Activated CD8-positive, alpha-beta memory T cell treated with anti-CD3 and anti-CD28 coated beads, Interleukin-2, amount 50 U/mL, for 24 hours (primary cell): ENCODE results near the gene GRM4.

ENCODE experiments used
- DNase-seq: peaks from one replicate; pipeline ENCODE4 v3.0.0-alpha.2; 2020; ENCODE audit errors: extremely low read depth

The GRM4 gene

DNA sequence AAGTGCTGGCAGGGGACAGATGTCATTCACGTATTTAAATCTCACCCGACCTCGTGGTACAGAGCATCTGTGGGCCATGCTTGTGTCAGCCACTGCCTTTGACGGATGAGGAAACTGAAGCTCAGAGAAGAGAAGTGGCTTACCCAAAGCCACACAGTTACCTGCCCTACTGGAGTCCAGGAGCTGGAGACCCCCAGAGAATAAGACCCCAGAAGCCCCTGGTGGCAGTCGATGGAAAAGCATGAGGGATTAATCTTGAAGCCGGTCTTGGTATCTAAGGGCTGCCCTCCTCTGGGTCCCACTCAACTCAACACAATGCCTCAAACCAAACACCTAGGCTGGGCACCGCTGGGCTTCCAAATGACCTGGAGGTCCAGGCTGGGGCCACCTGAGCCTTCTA is 83.1 kb downstream of the GRM4 start:
- no peak for DNase-seq

DNA sequence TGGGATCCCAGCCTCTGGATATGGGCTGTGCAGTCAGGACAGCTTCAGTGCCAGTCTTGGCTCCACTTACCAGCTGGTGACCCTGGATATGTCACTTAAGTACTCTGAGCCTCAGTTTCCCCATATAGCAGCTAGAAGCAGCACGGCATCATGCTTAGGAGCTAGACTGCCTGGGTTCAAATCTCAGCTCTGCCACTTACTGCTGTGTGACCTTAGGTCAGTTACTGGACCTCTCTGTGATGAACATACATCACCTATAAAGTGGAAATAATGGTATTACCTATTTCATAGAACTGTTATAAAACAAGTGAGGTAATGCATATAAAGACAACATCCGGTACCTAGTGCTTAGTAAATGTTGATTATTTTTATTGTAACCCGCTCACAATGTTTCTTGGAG is 83.7 kb downstream of the GRM4 start:
- DNase-seq: no peak

DNA sequence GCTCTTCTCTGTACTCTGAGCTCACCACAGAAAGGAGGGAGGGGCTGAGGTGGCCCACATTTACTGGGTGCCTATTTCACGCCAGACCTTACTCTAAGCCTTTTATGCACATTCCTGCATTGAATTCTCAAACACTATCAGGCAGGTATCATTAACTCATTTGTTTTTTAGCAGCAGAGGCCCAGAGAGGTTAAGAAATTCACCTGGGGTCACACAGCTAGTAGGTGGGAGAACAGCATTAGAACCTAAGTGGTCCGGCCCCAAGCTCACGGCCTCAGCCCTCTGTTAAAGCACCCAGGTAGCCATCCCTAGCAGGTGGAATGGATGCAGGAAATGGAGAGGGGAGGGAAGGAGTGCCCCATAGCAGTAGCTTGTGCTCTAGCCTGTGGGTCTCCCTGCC is 84.5 kb downstream of the GRM4 start:
- no peak for DNase-seq

DNA sequence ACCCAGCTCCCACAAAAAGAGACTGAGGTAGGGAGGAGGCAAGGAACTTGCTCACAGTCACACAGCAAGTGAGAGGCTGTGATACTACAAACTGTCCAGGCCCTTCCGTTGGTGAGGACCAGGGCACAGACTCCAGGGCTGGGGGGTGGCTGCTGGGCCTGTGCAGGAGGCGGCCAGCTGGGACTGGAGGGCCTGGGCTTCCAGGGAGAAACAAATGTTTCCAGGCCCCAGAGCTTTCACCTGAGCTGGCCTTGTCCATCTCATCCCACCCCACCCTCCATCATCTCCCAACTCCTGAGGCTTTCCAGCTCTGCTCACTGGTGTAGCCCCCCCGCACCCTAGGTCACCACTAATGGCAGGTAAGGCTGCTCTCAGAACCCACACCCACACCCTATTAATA is 86.0 kb downstream of the GRM4 start:
- no peak for DNase-seq

DNA sequence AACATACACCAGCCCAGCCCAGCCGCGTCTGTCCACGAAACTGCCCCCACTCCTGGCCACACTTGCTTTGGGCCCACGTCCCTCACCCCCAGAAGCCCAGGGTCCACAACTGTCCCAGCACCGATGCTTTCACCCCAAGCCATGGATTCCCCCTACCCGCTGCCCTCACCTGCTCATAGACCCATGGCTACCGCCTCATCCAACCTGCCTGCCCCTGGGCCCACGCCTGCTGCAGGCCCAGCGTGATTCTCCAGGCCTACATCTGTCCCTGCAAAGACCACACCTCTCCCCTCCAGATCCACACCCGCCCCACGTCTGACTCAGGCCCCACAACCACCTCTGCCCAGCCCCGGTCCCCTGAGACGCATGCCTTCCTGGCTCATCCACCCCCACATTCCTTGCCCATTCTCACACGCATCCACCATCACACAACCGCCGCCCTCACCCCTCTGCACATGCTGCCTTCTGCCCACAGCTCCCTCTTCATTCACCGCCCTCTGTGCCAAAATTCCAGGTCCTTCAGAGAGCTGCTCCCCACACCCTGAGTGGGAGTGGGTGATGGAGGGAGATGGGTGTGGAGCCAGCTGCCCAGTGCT is 86.7 kb downstream of the GRM4 start:
- DNase-seq: no peak

DNA sequence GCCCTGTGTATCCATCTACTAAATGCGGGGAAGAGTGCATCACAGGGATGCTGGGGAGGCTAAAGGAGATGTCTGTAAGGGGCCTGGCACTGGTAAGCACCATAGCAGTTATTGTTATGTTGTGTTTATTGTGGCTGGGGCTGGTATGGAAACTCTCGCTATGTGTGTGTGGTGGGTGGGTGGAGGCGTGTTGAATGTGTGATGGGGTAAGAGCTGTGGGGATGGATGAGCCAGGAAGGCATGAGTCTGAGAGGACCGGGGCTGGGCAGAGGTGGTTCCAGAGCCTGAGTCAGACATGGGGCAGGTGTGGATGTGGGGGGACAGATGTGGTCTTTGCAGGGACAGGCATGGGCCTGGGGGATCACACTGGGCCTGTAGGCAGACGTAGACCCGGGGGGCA is 88.1 kb downstream of the GRM4 start:
- no peak for DNase-seq

DNA sequence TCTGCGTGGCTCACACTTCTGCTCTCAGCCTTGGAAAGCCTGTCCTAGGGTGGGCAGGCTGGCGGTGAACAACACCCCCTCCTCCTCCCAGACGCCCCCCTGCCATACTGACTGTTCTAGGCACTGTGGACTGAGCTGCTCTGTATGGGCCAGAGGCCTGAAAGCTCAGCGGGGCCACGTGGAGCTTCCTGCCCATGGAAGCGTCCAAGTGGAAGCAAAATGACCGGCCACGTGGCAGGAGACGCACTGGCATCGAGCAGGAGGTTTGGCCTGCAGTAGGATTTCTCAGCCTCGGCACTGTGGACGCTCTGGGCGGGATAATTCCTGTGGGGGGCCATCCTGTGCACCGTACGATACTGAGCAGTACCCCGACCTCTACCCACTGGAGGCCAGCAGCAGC is 88.7 kb downstream of the GRM4 start:
- DNase-seq: no peak

DNA sequence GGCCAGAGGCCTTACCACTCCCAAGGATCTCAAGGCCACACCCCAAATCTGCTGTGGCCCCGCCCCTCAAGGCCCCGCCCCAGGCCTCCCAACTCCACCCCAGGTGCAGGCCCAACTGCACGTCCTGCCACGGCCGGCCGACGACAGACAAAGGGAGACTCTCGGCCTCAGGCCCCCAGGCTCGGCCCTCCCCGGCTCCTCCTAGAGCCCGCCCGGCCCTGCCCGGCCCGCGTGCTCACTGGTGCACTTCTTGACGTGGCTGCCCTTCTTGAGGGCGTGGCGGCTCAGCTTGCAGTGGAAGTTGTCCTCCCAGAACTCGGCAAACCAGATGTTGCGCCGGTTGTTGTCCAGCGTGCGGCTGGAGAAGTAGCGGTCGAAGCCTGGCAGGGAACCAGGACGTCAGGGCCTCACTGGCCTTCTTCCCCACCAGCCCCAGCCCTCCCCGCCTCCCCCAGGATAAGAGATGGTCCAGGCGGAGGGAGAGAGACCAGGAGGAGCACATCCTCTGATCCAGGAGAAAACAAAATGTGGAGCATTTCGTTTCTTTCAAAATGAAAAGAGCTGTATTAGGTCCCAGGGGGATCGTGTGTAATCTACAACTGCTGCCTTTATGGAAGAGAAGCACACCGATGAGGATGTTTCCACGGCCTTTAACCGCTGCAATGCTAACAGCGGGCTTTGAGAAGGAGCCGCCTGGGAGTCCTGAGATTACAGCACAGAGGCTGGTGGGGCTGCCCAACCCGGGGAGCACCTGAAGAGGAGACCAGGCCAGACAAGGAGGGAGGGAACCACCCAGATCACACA is 89.4 kb downstream of the GRM4 start:
- no peak for DNase-seq

DNA sequence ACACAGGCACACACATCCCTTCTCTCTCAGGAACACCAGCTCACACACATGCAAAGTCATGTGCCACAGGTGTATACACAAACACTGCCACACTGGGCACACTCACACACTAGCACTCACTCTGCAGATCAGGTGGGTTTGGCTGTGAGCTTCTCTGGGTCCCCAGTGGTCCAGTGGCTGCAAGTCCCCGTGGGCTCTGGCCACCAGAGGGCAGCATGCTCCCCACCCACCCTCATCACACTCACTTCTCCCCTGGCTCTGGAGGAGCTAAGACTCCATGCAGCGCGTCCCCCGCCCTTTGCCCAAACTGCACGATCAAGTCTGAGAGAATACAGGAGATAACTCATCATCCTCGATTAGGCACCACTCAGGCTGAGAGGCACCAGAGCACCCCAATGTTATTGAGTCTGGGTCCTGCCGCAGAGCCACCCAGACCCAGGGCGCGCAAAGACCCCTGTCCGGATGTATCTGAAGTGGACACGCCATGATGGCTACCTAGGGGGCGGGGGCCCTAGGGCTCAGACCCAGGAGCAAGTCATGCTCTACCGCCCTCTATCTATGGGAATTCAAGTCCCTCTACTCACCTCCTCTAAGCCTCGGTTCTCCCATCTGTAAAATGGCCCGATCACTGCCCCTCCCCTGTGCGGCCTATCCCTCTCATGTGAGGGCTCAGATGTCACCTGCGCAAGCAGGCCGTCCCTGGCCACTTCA is 90.5 kb downstream of the GRM4 start:
- peak; percentile 20 for DNase-seq

DNA sequence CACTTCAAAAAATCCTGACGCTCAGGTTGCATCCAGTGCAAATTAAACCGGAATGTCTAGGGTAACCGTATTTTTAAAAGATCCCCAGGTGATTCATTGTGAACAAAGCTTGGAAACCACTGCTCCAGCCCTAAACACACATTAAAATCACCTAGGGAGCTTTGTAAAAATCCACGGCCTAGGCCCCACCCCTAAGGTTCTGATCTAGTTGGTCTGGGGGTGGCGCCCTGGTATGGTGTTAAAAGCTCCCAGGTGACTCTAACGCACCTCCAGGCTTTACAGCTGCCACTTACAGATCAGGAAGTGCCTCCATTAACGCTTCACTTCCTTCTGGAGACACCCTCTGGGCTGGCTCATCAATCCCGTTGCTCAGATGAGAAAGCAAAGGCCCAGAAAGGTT is 92.2 kb downstream of the GRM4 start:
- no peak for DNase-seq

DNA sequence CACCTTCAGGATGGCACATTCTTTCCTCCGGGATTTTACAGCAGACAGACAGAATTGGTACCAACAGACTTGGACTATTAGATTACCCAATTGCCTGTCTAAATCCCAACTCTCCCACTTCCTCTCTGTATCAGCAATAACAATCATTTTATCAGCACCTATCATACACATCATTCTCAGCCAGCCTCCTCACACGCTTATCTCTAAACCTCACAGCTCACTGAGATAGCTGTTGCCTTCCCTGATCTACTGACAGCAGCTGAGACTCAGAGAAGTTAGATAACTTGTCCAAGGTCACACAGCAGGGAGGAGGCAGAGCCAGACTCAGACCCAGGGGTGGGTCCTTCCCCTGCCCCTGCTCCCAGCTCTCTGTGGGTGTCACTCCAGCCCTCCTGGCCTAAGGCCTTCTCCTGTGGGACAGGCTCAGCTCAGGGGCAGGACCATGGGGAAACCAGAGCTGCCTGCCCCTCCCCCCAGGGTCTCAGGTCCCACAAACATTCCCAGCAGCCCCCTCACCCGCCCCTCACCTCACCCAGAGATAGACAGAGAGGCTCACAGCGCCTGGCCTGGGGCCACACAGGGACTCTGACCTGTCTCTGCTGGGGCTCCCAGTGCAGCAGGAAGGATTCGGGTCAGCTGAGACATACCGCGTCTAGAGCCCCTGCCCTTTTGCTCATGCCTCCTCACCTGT is 92.8 kb downstream of the GRM4 start:
- DNase-seq: no peak

DNA sequence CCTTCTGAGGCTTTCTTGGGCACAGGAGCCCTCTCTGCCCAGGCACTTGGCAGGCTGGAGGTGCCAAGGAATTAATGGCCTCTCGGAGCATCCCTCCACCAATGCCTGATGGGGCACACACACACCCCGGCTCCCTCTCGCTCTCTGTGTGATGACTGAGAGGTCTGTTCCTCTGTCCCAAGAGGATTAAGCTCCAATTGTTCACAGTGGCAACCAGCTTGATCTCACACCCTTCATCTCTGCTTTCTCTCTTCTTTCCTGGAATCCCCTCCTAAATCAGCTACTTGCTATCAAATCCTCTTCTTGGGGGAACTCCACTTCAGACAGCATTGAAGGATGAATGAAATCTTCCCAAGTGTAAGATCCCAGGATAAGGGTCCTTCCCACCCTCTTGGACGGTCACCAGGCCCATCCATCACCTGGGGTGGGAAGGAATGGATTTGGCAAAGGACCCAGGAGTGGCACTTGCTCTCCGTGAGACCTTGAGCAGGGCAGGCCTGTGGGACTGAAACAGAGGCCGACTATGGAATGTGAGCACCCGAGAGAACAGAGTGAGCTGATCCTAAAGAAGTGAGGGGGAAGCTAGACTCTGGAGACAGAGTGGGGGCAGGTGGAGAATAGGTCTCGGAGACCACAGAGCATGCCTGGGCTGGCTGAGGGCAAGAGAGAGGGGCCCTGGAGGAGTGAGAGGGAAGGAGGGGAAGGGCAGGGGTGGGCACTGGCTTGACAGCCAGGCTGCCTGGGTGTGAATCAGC is 93.6 kb downstream of the GRM4 start:
- DNase-seq: no peak

DNA sequence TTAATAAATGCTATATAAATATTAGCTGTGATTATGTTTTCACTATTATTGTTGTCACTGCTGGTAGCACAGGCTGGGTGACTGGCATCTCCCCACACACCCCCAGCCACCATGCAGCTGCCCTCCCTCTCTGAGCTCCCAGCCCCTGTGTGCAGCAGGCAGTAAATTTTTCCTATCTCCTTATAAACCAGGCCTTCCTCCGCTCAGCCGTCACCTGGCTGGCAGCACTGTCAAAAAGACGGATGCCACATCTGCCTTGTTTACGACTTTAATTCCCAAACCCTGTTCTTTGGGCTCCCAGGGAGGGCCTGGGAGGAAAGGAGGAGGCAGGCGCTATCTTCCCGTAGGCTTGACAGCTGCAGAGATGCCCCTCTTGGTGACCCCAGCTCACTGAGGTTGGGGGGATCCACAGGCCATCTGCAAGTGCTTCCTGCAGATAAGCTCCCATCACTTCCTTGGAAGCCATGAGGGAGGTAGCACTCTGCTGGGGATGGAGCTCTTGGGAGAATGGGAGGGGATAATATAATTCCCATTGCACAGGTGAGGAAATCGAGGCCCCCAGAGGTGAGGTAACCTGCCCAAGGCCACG is 94.5 kb downstream of the GRM4 start:
- DNase-seq: no peak

DNA sequence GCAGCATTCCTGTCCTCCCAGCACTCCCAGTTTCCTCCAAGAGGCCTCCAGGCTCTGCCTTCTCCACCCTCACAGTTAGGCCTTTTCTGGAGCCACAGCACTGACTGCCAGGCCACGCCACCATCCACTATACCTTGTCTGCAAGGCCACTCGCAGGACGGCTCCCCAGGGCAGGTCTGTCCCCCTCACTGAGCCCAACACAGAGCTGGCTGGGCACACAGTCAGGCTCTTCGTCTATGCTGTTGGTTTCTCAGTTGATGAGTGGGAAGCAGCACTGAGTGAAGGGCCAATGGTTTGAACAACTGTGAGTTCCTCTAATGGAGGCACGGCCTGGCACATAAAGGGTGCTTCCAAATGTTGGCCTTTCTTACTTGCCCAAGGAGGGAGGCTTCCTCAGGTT is 95.2 kb downstream of the GRM4 start:
- DNase-seq: no peak

DNA sequence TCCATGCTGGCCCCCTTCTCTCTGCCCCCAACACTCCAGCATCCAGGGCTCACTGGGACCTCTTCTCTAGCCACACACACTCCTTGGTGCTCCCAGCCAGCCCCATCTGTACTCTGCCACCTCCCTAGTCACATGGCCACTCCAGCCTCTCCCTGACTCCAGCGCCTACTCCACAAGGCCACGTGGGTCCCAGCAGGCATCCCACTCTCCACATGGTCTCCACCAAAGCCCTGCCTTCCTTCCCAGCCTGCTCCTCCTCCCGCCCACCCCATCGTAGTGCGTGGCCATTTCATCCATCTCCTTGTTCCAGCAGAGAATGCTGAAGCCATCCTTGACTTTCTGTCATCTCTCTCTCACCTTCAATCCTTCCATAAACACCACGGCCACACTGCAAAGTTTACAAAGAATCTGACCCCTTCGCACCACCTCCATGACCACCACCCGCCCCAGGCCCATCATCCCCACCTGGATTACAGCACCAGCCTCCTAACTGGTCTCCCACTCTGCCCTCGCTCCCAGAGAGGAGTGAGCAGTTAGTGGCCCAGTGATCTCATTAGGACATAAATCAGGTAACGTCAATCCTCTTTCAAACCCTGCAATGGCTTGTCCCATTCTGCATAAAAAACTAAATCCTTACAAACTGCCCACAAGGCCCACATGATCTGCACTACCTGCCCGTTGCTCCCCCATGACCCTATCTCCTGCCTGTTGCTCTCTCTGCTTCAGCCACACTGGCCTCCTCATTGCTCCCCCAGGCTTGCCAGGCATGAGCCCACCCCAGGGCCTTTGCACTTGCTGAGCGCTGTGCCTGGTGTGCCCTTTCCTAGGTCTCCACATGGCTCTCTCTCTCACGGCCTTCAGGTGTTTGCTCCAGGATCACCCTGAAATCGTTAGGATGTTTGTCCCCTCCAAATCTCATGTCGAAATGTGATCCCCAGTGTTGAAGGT is 96.2 kb downstream of the GRM4 start:
- no peak for DNase-seq

DNA sequence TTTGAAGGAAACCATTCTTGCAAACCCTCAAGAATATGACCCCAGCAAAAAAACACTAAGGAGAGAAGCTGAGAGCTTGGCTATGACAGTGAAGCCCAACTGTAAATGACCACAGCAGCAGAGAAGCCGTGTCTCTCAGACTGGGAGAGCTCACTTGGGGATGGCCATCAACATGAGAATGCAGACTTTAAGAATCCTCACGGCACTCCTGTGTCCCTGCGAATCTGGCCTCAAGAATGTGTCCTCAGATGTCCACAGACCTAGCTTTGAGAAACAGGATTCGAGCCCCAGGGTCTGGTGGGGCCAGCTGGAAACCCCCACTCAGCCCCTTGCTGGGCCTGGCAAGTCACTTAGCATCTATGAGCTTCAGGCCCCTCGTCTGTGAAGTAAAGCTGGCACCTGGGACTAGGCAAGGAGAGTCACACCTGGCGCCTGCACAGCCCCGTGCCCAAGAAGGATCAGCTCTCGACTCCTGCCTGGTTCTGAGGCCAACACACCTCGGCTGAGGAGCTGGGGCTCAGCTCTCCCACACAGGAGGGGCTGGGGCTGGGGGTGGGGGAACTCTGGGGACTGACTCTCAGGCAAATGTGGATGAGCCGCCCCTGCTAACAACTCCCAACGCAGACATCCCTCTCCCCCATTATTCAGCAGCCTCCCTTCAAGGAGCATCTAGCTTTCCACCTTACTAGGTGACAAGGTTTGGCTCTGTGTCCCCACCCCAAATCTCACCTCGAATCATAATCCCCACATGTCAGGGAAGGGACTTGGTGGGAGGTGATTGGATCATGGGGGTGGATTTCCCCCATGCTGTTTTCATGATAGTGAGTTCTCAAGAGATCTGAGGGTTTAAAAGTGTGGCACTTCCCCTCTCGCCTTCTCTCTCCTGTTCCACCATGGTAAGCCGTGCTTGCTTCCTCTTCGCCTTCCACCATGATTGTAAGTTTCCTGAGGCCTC is 97.7 kb downstream of the GRM4 start:
- no peak for DNase-seq

DNA sequence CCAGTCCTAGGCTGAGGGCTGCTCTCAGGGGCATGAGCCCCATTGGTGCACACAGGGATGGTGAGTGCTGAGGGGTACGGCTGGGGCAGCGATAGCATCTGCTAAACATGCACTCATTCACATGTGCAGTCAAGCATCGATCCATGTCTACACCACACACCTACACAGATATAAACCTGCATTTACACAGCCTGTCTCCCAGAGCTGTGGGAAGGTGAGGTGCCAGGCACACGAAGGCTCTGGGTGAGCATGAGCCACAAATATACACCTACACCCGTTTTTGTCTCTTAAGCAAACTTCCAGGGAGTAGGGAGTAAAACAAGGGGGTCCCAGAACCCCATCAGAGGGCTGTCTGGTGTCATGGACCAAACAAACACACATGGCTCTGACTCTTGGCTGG is 99.3 kb downstream of the GRM4 start:
- DNase-seq: no peak

DNA sequence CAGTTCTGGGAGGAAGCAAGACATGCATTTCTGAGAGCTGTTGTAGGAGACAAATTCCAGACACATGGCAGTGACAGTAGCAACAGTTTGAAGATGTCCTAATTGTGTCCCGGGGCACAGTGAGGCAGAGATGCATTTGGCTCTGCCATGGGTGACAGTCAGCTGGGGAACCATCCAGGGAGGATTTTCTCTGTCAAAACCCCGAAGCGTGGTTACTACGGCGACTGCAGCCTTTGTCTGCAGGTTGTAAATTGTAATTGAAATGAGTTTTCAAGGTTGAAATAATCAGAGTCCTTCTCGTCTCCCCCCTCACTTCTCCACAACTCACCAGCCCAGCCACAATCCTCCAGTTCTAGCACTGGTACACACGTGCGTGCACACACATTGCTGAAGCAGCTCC is 100.1 kb downstream of the GRM4 start:
- DNase-seq: no peak

DNA sequence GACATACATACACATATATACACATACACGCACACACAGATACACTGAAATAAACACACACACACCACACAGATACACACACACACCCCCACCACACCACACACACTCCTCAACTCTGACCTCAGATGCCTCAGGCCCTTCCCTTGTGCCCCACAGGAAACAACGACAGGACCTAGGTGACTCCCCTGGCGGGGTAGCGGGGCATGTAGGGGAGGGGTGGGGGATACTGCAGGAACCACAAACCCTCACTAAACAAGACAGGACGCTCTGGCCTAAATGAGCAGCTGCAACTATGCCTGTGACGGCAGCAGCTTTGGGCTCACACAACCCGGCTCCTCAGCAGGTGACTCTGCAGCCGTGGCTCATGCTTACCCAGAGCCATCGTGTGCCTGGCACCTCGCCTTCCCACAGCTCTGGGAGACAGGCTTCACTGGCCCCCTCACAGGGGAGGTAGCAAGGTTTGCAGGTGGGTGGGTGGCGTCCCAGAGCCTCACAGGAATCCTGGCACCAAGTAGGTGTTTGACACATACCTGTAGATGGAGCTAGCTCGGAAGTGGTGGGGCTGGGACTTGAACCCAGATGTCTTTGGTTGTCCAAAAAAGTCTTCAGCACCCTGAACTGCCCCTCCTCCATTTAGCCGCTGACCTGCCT is 100.8 kb downstream of the GRM4 start:
- DNase-seq: no peak
